GM18498 (cell line): ENCODE measurements around the gene PDE11A.
"Not testable (repeated sequence)": the region's sequence is repeated elsewhere in the genome, so short reads cannot be mapped to it uniquely, and the experiment has no call there.

Source experiments
- ATAC-seq: cut with Tn5 transposase; IDR thresholded peaks from one replicate; pipeline ENCODE4 v1.9.1; 2021; ENCODE audit warnings: mild to moderate bottlenecking, moderate library complexity; ENCODE audit not compliant: unreplicated experiment

The PDE11A gene

GRCh38 chr2:178072383-178073301 is at the start of gene PDE11A:
Gene PDE11A (minus strand): TSS chr2:178072777. CDS start chr2:178072437, 340 bp downstream.
- peak; percentile 83 for ATAC-seq

GRCh38 chr2:178119179-178119922 is 46.8 kb upstream of the PDE11A start:
- no peak for ATAC-seq

- ATAC-seq = no peak
These were observed 45.1 kb upstream of the PDE11A start for GRCh38 chr2:178117725-178118124.

- no peak for ATAC-seq
These were observed 42.7 kb upstream of the PDE11A start for GRCh38 chr2:178115271-178115670.

GRCh38 chr2:178114462-178114861 is 41.9 kb upstream of the PDE11A start:
- ATAC-seq = peak; percentile 56

GRCh38 chr2:178112202-178113152 is 39.9 kb upstream of the PDE11A start, which contains the start of gene RBM45:
Gene RBM45 (plus strand): TSS chr2:178112437. CDS start chr2:178112547, 110 bp downstream.
- ATAC-seq = peak; percentile 93

- peak; percentile 1 for ATAC-seq
These were observed 39.2 kb upstream of the PDE11A start for GRCh38 chr2:178111743-178112142.

GRCh38 chr2:178110681-178111080 is 38.1 kb upstream of the PDE11A start:
- ATAC-seq = no peak

GRCh38 chr2:178109813-178110212 is 37.2 kb upstream of the PDE11A start:
- no peak for ATAC-seq

GRCh38 chr2:178108176-178108575 is 35.6 kb upstream of the PDE11A start:
- ATAC-seq = no peak

- ATAC-seq = no peak
These were observed 33.5 kb upstream of the PDE11A start for GRCh38 chr2:178106053-178106452.

- no peak for ATAC-seq
These were observed 33.0 kb upstream of the PDE11A start for GRCh38 chr2:178105566-178105965.

GRCh38 chr2:178101321-178102079 is 28.9 kb upstream of the PDE11A start:
- ATAC-seq = no peak

GRCh38 chr2:178093471-178093870 is 20.9 kb upstream of the PDE11A start:
- ATAC-seq = no peak

- no peak for ATAC-seq
These were observed 16.2 kb upstream of the PDE11A start for GRCh38 chr2:178088774-178089270.

GRCh38 chr2:178084273-178084672 is 11.7 kb upstream of the PDE11A start:
- ATAC-seq = no peak

- no peak for ATAC-seq
These were observed 9.9 kb upstream of the PDE11A start for GRCh38 chr2:178082408-178083045.

GRCh38 chr2:178079279-178079678 is 6.7 kb upstream of the PDE11A start:
- ATAC-seq = not testable (repeated sequence)

GRCh38 chr2:178076130-178076529 is 3.6 kb upstream of the PDE11A start:
- ATAC-seq = no peak
